ENCODE results near the gene SLC15A1. TPM values are rescaled to one million over a fixed set of nuclear protein-coding genes. Genes with fewer than 3 reads are reported as not detected.
"Not testable (repeated sequence)": the region's sequence is repeated elsewhere in the genome, so short reads cannot be mapped to it uniquely, and the experiment has no call there.

SLC15A1 gene
- total RNA-seq, 2 donors from 2014 or later = 2.4 to 38.5 TPM

GRCh38 chr13:98643479-98643878 is 109.0 kb downstream of the SLC15A1 start:
- TF ChIP-seq CTCF (IDR thresholded peaks at IDR 0.05) = no peak
- Histone ChIP-seq H3K36me3 (no peaks in the 10 kb centered on the region), H3K27me3 (no peaks in the 10 kb centered on the region), H3K4me3 (no peak overlapping the region), H3K27ac (no peak overlapping the region), H3K4me1 (no peaks in the 10 kb centered on the region), H3K9me3 (no peaks in the 10 kb centered on the region), H3K9ac (ENCODE audit: low read depth in 2 of 2, low read length in 2 of 2) (no peak overlapping the region)
- no peak for DNase-seq
- intact Hi-C loops (cut with DNase I) = no loop called here

- no peaks in the 10 kb centered on the region for H3K4me1 ChIP-seq
- H3K27ac ChIP-seq = no peak overlapping the region
- no peaks in the 10 kb centered on the region for H3K36me3 ChIP-seq
- no peak for DNase-seq
- H3K9ac ChIP-seq (ENCODE audit: low read depth in 2 of 2, low read length in 2 of 2) = no peak overlapping the region
- H3K9me3 ChIP-seq = no peaks in the 10 kb centered on the region
- no peak overlapping the region for H3K4me3 ChIP-seq
- no peaks in the 10 kb centered on the region for H3K27me3 ChIP-seq
- TF ChIP-seq CTCF (IDR thresholded peaks at IDR 0.05) = no peak
- intact Hi-C loops (cut with DNase I) = no loop called here
These were observed 111.4 kb downstream of the SLC15A1 start for GRCh38 chr13:98641075-98641474.

- H3K36me3 ChIP-seq; H3K9ac ChIP-seq (ENCODE audit: low read depth in 2 of 2, low read length in 2 of 2); H3K4me3 ChIP-seq; H3K4me1 ChIP-seq; H3K9me3 ChIP-seq; DNase-seq; H3K27me3 ChIP-seq; intact Hi-C loops (cut with DNase I); H3K27ac ChIP-seq: not testable (repeated sequence)
These were observed 112.7 kb downstream of the SLC15A1 start for GRCh38 chr13:98639785-98640184.

GRCh38 chr13:98638352-98638751 is 114.1 kb downstream of the SLC15A1 start:
- intact Hi-C loops (cut with DNase I) = not testable (repeated sequence)

More at GRCh38 chr13:98638352-98638751, 114.1 kb downstream of the SLC15A1 start:
- H3K27me3 ChIP-seq; DNase-seq; H3K36me3 ChIP-seq; H3K9ac ChIP-seq (ENCODE audit: low read depth in 2 of 2, low read length in 2 of 2); H3K4me1 ChIP-seq; H3K27ac ChIP-seq; H3K9me3 ChIP-seq; H3K4me3 ChIP-seq: not testable (repeated sequence)

Other genes starting within 250 kb of the SLC15A1 start
- 100 to 1,000 TPM; 160 to 206 TPM for gene STK24, start 175.6 kb downstream of the SLC15A1 start, total RNA-seq
- 10 to 100 TPM; 42.3 to 52.4 TPM for gene DOCK9, start 225.4 kb upstream of the SLC15A1 start, total RNA-seq

Data from colonic mucosa (tissue), 4 donors.